Nephron (organoid): ENCODE measurements around the gene PTPRG.

Experiments
- H3K27ac Mint-ChIP-seq, 3 experiments: 2 replicates each; pipeline ENCODE4 v1.8.0; 2020; ENCODE audit warnings: mixed read lengths in 3 of 3, mild to moderate bottlenecking in 2 of 3, moderate library complexity in 1 of 3
- H3K27me3 Mint-ChIP-seq: 2 replicates; pipeline ENCODE4 v1.8.0; 2021; ENCODE audit warnings: low read depth, mild to moderate bottlenecking, moderate library complexity, mixed read lengths
- H3K36me3 Mint-ChIP-seq: 2 replicates; pipeline ENCODE4 v1.8.0; 2020; ENCODE audit warnings: low read depth, mixed read lengths
- H3K4me1 Mint-ChIP-seq: 2 replicates; pipeline ENCODE4 v1.8.0; 2020; ENCODE audit warnings: mixed read lengths
- H3K4me3 Mint-ChIP-seq, 3 experiments: 2 replicates each; pipeline ENCODE4 v1.8.0; 2020; ENCODE audit warnings: mild to moderate bottlenecking in 3 of 3, mixed read lengths in 3 of 3, moderate library complexity in 2 of 3
- H3K9me3 Mint-ChIP-seq: 2 replicates; pipeline ENCODE4 v1.8.0; 2020; ENCODE audit warnings: mixed read lengths
- TF ChIP-seq, protein P1 (sequence below), 3 experiments: fragments of 200-600 bp; sonication (generic); IDR thresholded peaks; one replicate each; pipeline ENCODE4 v1.5.0; 2021; ENCODE audit warnings: antibody characterized with exemption in 3 of 3; ENCODE audit not compliant: unreplicated experiment in 3 of 3

PTPRG gene

DNA sequence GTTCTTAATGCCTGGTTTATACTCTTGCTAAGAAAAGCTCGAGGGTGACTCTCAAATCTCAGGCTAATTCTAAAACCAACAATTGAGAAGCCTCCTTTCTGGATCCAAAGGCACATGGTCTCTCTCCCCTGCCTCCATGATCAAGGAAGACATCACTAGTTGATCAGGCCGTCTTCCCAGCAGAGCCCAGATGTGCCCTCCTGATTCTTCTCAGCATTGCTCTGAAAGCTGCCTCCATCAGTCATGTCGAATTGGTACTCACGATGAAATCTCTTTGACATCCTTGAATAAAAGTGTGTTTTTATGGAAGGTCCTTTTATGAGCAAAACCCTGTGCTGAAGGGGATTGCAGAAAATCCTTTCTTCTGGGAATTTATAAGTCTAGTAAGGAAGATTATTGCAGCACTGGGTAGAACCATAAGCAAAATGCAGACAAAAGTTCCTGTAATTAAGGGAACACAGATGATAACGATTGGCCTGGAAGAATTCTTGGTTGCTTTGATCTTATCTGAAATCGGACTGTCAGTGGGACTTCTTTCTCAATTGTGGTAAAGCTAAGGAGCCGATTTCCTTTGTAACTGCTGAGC is 345.9 kb downstream of the PTPRG start:
- H3K36me3 Mint-ChIP-seq = no peaks in the 10 kb centered on the region
- TF ChIP-seq, protein P1, sequence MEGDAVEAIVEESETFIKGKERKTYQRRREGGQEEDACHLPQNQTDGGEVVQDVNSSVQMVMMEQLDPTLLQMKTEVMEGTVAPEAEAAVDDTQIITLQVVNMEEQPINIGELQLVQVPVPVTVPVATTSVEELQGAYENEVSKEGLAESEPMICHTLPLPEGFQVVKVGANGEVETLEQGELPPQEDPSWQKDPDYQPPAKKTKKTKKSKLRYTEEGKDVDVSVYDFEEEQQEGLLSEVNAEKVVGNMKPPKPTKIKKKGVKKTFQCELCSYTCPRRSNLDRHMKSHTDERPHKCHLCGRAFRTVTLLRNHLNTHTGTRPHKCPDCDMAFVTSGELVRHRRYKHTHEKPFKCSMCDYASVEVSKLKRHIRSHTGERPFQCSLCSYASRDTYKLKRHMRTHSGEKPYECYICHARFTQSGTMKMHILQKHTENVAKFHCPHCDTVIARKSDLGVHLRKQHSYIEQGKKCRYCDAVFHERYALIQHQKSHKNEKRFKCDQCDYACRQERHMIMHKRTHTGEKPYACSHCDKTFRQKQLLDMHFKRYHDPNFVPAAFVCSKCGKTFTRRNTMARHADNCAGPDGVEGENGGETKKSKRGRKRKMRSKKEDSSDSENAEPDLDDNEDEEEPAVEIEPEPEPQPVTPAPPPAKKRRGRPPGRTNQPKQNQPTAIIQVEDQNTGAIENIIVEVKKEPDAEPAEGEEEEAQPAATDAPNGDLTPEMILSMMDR (IDR thresholded peaks at IDR 0.05; ENCODE audit: unreplicated experiment in 3 of 3) = no peak
- H3K4me1 Mint-ChIP-seq = peaks cover 28% of the 10 kb centered on the region
- H3K9me3 Mint-ChIP-seq = no peaks in the 10 kb centered on the region
- H3K4me3 Mint-ChIP-seq = no peak overlapping the region
- H3K27ac Mint-ChIP-seq = no peak overlapping the region
- H3K27me3 Mint-ChIP-seq = no peaks in the 10 kb centered on the region

DNA sequence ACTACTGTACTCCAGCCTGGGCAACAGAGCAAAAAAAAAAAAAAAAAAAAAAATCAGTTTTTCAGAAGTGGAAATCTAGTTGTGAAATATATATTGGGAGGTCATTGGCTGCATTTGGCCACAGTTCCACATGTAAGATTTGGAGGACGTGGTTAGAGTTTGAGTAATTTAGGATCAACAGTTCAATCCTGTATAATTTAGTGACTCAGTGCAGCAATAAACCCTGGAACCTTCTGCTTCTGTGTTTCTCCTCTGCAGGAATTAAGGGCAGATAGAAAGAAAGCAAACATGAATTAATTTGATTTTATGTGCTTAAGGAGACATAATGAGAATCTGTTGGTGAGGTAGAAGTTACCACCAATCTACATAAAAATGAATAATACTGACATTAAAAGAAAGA is 347.0 kb downstream of the PTPRG start:
- H3K4me1 Mint-ChIP-seq = peaks cover 29% of the 10 kb centered on the region
- no peaks in the 10 kb centered on the region for H3K36me3 Mint-ChIP-seq
- no peak overlapping the region for H3K4me3 Mint-ChIP-seq
- H3K27me3 Mint-ChIP-seq = no peaks in the 10 kb centered on the region
- no peak overlapping the region for H3K27ac Mint-ChIP-seq
- H3K9me3 Mint-ChIP-seq = no peaks in the 10 kb centered on the region
- TF ChIP-seq, protein P1 (IDR thresholded peaks at IDR 0.05; ENCODE audit: unreplicated experiment in 3 of 3) = no peak

DNA sequence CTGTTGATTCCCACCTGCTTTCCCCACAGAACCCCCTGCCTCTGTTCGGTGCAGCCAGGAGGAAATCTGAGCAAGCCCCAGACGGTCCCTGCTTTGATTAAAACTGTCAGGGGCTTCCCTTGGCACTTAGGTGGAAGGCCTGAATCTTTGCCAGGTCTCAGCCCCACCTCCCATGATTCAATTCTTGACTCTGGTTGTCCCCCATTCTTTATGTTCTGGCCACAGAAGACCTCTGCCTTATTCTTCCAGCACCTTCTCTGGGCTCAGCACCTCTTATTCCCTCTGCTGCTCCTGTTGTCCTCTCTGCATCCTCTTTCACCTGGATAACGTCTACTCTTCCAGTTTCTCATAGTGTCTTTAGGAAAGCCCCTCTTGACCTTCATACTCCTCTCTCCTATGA is 349.4 kb downstream of the PTPRG start:
- TF ChIP-seq, protein P1 (IDR thresholded peaks at IDR 0.05; ENCODE audit: unreplicated experiment in 3 of 3) = no peak
- no peak overlapping the region for H3K27ac Mint-ChIP-seq
- H3K36me3 Mint-ChIP-seq = no peaks in the 10 kb centered on the region
- no peak overlapping the region for H3K4me3 Mint-ChIP-seq
- H3K9me3 Mint-ChIP-seq = no peaks in the 10 kb centered on the region
- H3K4me1 Mint-ChIP-seq = peaks cover 28% of the 10 kb centered on the region
- no peaks in the 10 kb centered on the region for H3K27me3 Mint-ChIP-seq

DNA sequence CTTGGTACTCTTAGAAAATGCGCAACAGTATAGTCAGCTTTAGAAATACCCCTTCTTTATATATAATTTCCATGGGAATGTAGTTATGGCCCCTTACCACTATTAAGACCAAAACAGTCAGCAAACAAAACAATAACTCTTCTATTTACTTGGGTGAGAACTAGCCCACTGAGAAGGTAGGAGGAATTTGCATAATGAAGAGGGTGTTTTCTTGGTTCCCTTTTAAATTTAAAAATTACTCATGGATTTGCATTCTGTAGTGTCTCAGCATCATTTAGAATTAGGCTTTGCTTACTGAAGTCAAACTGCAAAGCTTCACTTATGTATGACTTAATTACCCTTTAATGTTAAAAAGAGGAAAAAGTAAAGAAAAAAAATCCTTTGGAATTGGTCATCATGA is 350.8 kb downstream of the PTPRG start:
- H3K4me3 Mint-ChIP-seq = no peak overlapping the region
- no peaks in the 10 kb centered on the region for H3K9me3 Mint-ChIP-seq
- no peak overlapping the region for H3K27ac Mint-ChIP-seq
- TF ChIP-seq, protein P1 (IDR thresholded peaks at IDR 0.05; ENCODE audit: unreplicated experiment in 3 of 3) = no peak
- peaks cover 32% of the 10 kb centered on the region for H3K4me1 Mint-ChIP-seq
- no peaks in the 10 kb centered on the region for H3K36me3 Mint-ChIP-seq
- no peaks in the 10 kb centered on the region for H3K27me3 Mint-ChIP-seq

DNA sequence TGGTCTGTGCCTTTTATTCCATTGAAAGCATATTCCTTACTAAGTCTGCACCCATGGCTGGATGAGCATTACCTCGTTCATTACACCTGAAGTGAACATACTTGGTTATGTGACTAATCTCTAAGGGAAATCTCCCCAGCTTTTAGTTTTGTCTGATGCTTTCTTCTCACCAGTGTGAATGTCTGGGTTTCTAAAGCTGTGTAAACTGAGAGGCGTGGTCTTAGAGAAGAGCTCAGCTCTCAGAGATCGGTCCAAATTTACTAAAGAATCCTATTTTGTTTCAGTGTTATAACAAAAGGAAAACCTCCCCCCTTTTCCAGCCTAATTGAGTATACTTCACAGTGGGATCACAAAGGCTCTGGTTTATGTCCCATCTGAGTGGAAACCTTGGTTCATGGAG is 352.3 kb downstream of the PTPRG start:
- peaks cover 32% of the 10 kb centered on the region for H3K4me1 Mint-ChIP-seq
- H3K36me3 Mint-ChIP-seq = no peaks in the 10 kb centered on the region
- no peaks in the 10 kb centered on the region for H3K9me3 Mint-ChIP-seq
- TF ChIP-seq, protein P1 (IDR thresholded peaks at IDR 0.05; ENCODE audit: unreplicated experiment in 3 of 3) = no peak
- H3K27me3 Mint-ChIP-seq = no peaks in the 10 kb centered on the region
- H3K27ac Mint-ChIP-seq = peak overlapping the region in 1 of 3 experiments; percentile 41
- H3K4me3 Mint-ChIP-seq = no peak overlapping the region

DNA sequence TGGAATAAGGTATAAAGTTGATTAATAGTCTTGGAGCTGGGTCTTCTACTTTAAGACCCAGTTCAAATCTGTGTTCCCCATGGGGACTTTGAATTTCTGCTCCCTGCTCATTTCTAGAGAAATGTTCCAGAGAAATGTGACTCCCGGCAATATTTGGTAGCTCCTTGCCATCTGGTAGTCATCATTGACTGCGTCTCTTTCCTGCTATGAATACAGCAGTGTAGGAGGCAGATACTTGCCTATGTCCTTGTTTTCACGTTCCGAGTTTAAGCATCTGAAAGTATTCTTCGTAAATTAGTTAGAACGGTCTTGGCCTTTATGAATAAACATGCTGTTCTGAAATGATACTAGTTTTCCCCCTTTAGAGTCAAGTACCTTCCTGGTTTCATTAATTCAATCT is 352.9 kb downstream of the PTPRG start:
- Mint-ChIP-seq H3K4me3 (no peak overlapping the region), H3K4me1 (peaks cover 32% of the 10 kb centered on the region), H3K27me3 (no peaks in the 10 kb centered on the region), H3K9me3 (no peaks in the 10 kb centered on the region), H3K36me3 (no peaks in the 10 kb centered on the region), H3K27ac (peak overlapping the region in 1 of 3 experiments; percentile 48)
- TF ChIP-seq, protein P1 (IDR thresholded peaks at IDR 0.05; ENCODE audit: unreplicated experiment in 3 of 3) = no peak
